Gastrocnemius medialis (tissue), 4 donors: ENCODE results near the gene TCHP. TPM values are rescaled to one million over a fixed set of nuclear protein-coding genes. Genes with fewer than 3 reads are reported as not detected.
"Not testable (repeated sequence)": the region's sequence is repeated elsewhere in the genome, so short reads cannot be mapped to it uniquely, and the experiment has no call there.

ENCODE experiments used
- ATAC-seq, 2 donors: fragments of 150-250 bp; one replicate each; pipeline ENCODE4 v1.9.1; 2016
- DNase-seq, 2 donors: peaks; one replicate each; pipeline ENCODE4 v3.0.0-alpha.2; 2019
- H3K27ac ChIP-seq, 4 donors: fragments of 200-600 bp; sonication (generic); 1 replicate in 1 of 4; 2 replicates in 3 of 4; pipeline ENCODE4 v1.5.1; 2016 to 2018; ENCODE audit warnings: mild to moderate bottlenecking in 2 of 4, moderate library complexity in 1 of 4
- H3K27me3 ChIP-seq, 3 donors: fragments of 200-600 bp; sonication (generic) in 2 of 3; 1 replicate in 1 of 3; 2 replicates in 2 of 3; pipeline versions ENCODE4 v1.5.1 to v1.6.0; 2016 to 2019; ENCODE audit warnings: mild to moderate bottlenecking in 1 of 3, moderate library complexity in 1 of 3
- H3K36me3 ChIP-seq, 2 donors: fragments of 200-600 bp; sonication (generic) in 1 of 2; one replicate each; pipeline ENCODE4 v1.5.1; 2017 to 2018
- H3K4me1 ChIP-seq, 2 donors: fragments of 200-600 bp; sonication (generic) in 1 of 2; one replicate each; pipeline ENCODE4 v1.5.1; 2016 to 2017; ENCODE audit warnings: mild to moderate bottlenecking in 2 of 2
- H3K4me3 ChIP-seq, 4 donors: fragments of 200-600 bp; sonication (generic) in 3 of 4; 1 replicate in 1 of 4; 2 replicates in 3 of 4; pipeline ENCODE4 v1.5.1; 2016 to 2019; ENCODE audit warnings: mild to moderate bottlenecking in 2 of 4
- H3K9me3 ChIP-seq, 3 donors: fragments of 200-600 bp; sonication (generic) in 2 of 3; 1 replicate in 1 of 3; 2 replicates in 2 of 3; pipeline ENCODE4 v1.5.1; 2016 to 2019
- CTCF ChIP-seq, 5 experiments: fragments of 450-650 bp in 3 of 5; fragments of 200-600 bp in 2 of 5; sonication (generic) in 2 of 5; IDR thresholded peaks in 4 of 5; conservative IDR thresholded peaks in 1 of 5; 1 replicate in 4 of 5; 2 replicates in 1 of 5; pipeline ENCODE4 v1.5.1; 2016 to 2019; ENCODE audit warnings: antibody characterized with exemption in 5 of 5, mild to moderate bottlenecking in 3 of 5, moderate library complexity in 3 of 5
- POLR2A ChIP-seq, 2 donors: fragments of 450-650 bp; IDR thresholded peaks; one replicate each; pipeline ENCODE4 v1.6.1; 2017; ENCODE audit warnings: antibody characterized with exemption in 2 of 2, mild to moderate bottlenecking in 2 of 2, moderate library complexity in 2 of 2
- in situ Hi-C, 4 donors: fragments of 200-750 bp; cut with MboI; loops; one replicate each; pipeline versions ENCODE4 v1.15.0 to v1.8.0; 2017; ENCODE audit warnings: low sequenced_read_pairs in 4 of 4
- intact Hi-C: fragments of 100-400 bp; cut with DNase I; formaldehyde crosslinking; loops from one replicate; pipeline ENCODE4 v1.15.1; 2023; ENCODE audit warnings: low total_unique reads
- total RNA-seq, 4 donors: library from RNA; depleted of rRNA; stranded (reverse); fragments of >200 nt; gene quantifications; one replicate each; pipeline versions ENCODE4 v1.1.0 to v1.2.3, GENCODE V29; 2016

The TCHP gene
- total RNA-seq, 4 donors from 2014 or later, result 7.3 to 9.4 (median 8.0) TPM

- H3K4me1 ChIP-seq, result no peaks in the 10 kb centered on the region
- H3K9me3 ChIP-seq, result no peaks in the 10 kb centered on the region
- no peak for ATAC-seq
- H3K4me3 ChIP-seq, result no peak overlapping the region
- intact Hi-C loops (no loop called here), in situ Hi-C loops (no loop called here)
- H3K27me3 ChIP-seq, result peaks cover 0 to 3% (median 0%) of the 10 kb centered on the region in 3 donors
- no peak for TF ChIP-seq CTCF (IDR thresholded peaks at IDR 0.05 in 4 of 5, conservative IDR thresholded peaks at IDR 0.05 in 1 of 5)
- TF ChIP-seq POLR2A (IDR thresholded peaks at IDR 0.05), result no peak
- no peaks in the 10 kb centered on the region for H3K36me3 ChIP-seq
- no peak for DNase-seq
- H3K27ac ChIP-seq, result no peak overlapping the region
These were observed 6.6 kb upstream of the TCHP start for GRCh38 chr12:109893261-109893995.

DNA sequence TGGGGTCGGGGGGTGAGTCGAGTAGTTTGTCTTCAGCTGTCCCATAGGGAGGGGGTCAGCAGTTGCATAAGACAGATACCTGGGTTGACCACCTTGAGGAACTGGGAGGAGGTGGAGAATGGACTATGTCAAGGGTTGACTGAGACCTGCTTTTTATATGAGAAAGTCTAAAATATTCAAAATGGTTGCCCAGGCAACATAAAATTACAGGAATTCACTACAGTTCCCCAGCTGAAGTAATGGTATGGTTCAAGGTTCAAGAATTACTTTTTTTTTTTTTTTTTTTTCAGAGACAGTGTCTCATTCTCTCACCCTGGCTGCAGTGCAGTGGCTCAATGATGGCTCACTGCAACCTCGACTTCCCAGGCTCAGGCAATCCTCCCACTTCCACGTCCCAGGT, 5.1 kb upstream of the TCHP start:
- intact Hi-C loops, result no loop called here
- ATAC-seq (no peak), DNase-seq (no peak)
- no peaks in the 10 kb centered on the region for H3K4me1 ChIP-seq
- no peak overlapping the region for H3K27ac ChIP-seq
- no peaks in the 10 kb centered on the region for H3K36me3 ChIP-seq
- in situ Hi-C loops, result no loop called here
- H3K9me3 ChIP-seq, result no peaks in the 10 kb centered on the region
- no peak overlapping the region for H3K4me3 ChIP-seq
- TF ChIP-seq CTCF (IDR thresholded peaks at IDR 0.05 in 4 of 5, conservative IDR thresholded peaks at IDR 0.05 in 1 of 5), result no peak
- TF ChIP-seq POLR2A (IDR thresholded peaks at IDR 0.05), result no peak
- H3K27me3 ChIP-seq, result peaks cover 0 to 3% (median 0%) of the 10 kb centered on the region in 3 donors

DNA sequence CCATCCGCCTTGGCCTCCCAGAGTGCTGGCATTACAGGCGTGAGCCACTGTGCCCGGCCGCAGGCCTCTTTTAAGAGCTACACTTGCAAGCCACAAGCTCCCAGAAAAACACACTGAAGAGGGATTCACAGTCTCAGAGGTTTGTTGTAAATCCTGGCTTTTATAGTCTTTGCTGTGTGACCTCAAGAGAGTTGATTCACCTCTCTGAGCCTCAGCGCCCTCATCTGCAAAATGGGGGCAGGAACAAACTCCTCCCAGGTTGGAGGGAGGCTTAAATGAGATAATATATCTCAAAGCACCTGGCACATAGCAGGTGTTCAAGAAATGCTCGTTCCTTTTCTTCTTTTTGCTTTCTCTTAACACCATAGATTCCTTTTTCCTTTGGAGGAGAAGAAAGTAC, 3.9 kb upstream of the TCHP start:
- intact Hi-C loops (no loop called here), in situ Hi-C loops (no loop called here)
- Histone ChIP-seq H3K36me3 (no peaks in the 10 kb centered on the region), H3K27ac (no peak overlapping the region), H3K4me1 (peaks cover 5 to 8% of the 10 kb centered on the region in 2 donors), H3K4me3 (no peak overlapping the region), H3K27me3 (peaks cover 0 to 3% (median 0%) of the 10 kb centered on the region in 3 donors), H3K9me3 (no peaks in the 10 kb centered on the region)
- DNase-seq (no peak), ATAC-seq (no peak)
- no peak for TF ChIP-seq POLR2A (IDR thresholded peaks at IDR 0.05)
- no peak for TF ChIP-seq CTCF (IDR thresholded peaks at IDR 0.05 in 4 of 5, conservative IDR thresholded peaks at IDR 0.05 in 1 of 5)

- no peak for ATAC-seq
- intact Hi-C loops (no loop called here), in situ Hi-C loops (no loop called here)
These were observed 3.0 kb upstream of the TCHP start for GRCh38 chr12:109897029-109897428.

GRCh38 chr12:109899345-109899744, 729 bp upstream of the TCHP start:
- H3K36me3 ChIP-seq, result peaks cover 0 to 15% of the 10 kb centered on the region in 2 donors
- peaks cover 10 to 15% of the 10 kb centered on the region in 2 donors for H3K4me1 ChIP-seq
- intact Hi-C loops, ATAC-seq, in situ Hi-C loops, H3K9me3 ChIP-seq, H3K27me3 ChIP-seq, DNase-seq: not testable (repeated sequence)
- peak overlapping the region; percentile 76 to 91 (median 83) for H3K27ac ChIP-seq
- peak overlapping the region in 2 of 4 donors; percentile 69 to 77 for H3K4me3 ChIP-seq

More at GRCh38 chr12:109897029-109897428, 3.0 kb upstream of the TCHP start:
- Histone ChIP-seq H3K36me3 (no peaks in the 10 kb centered on the region), H3K27ac (no peak overlapping the region), H3K4me3 (no peak overlapping the region), H3K27me3 (peaks cover 0 to under 1% (median 0%) of the 10 kb centered on the region in 3 donors), H3K9me3 (no peaks in the 10 kb centered on the region), H3K4me1 (peaks cover 10 to 15% of the 10 kb centered on the region in 2 donors)
- no peak for TF ChIP-seq POLR2A (IDR thresholded peaks at IDR 0.05)
- no peak for TF ChIP-seq CTCF (IDR thresholded peaks at IDR 0.05 in 4 of 5, conservative IDR thresholded peaks at IDR 0.05 in 1 of 5)
- DNase-seq, result no peak
